Measurements from ENCODE around the gene DSE. TPM values are rescaled to one million over a fixed set of nuclear protein-coding genes. Genes with fewer than 3 reads are reported as not detected.
A peak's percentile ranks its signal among the peaks of the same experiment; 100 is the strongest.

Gene DSE
- polyA plus RNA-seq, 3 donors: 14.6 to 36.5 (median 28.4) TPM

DNA sequence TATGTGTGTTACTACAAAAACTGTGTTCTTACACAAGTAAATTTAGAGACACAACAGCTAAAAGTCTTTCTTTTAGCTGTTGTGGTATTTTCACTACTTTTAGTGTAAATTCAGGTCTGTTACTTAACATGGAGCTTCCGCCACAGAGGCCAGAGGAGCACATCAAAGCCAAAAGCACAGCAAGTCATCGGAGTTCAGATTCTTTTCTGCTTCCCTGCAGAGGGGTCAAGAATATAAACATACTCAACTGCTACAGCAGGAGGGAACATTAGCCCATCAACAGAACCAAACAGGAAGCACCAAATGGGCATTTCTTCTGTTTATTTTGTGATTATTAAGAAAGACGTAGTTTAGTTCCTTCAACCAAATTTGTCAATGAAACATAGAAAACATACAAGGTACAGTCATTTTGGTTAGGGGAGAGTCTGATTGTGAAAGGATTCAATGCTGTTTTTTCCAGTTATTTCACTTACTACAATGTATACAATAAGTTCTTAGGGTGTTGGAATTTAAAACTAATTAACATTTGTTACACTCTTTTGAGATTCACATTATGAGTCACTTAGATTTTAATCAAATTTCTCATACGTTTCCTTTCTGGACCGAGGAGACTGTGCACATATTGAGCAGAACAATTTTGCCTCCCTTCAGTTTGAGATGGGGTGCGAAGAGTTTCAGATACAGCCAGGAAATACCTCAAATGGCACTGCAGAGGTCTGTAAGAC is 42.8 kb upstream of the DSE start:
- no peak for DNase-seq
- no peaks in the 10 kb centered on the region for H3K9me3 ChIP-seq (replicated peaks in 1 of 2; ENCODE audit: control insufficient read depth in 1 of 2, insufficient read depth in 1 of 2, low read length in 2 of 2)
- H3K27ac ChIP-seq (ENCODE audit: low read depth in 1 of 2, low read length in 2 of 2): no peak overlapping the region
- H3K4me1 Mint-ChIP-seq: peaks cover 2% of the 10 kb centered on the region
- no peak for TF ChIP-seq CTCF (IDR thresholded peaks at IDR 0.05)
- H3K4me1 ChIP-seq (ENCODE audit: control insufficient read depth in 1 of 2, insufficient read depth in 2 of 2, low read length in 2 of 2): no peaks in the 10 kb centered on the region
- H3K4me3 Mint-ChIP-seq: no peak overlapping the region
- no peaks in the 10 kb centered on the region for H3K36me3 ChIP-seq (replicated peaks in 1 of 2; ENCODE audit: control insufficient read depth in 1 of 2, insufficient read depth in 2 of 2, low read length in 2 of 2)
- H4K20me1 ChIP-seq (ENCODE audit: insufficient read depth, low read length): no peaks in the 10 kb centered on the region
- no peak overlapping the region for H3K4me3 ChIP-seq (replicated peaks in 1 of 3; ENCODE audit: low read depth in 2 of 3, low read length in 3 of 3)
- intact Hi-C loops (cut with micrococcal nuclease): no loop called here
- no peaks in the 10 kb centered on the region for H3K79me2 ChIP-seq (ENCODE audit: insufficient read depth, low read length)
- H3K27me3 ChIP-seq (ENCODE audit: control insufficient read depth in 2 of 2, insufficient read depth in 2 of 2, low read length in 2 of 2): no peaks in the 10 kb centered on the region
- peaks cover 0 to under 1% (median 0%) of the 10 kb centered on the region in 7 donors for H3K9me3 Mint-ChIP-seq
- H2AFZ ChIP-seq (ENCODE audit: insufficient read depth, low read depth, low read length, poor library complexity, severe bottlenecking): no peak overlapping the region
- no peak overlapping the region for H3K9ac ChIP-seq (ENCODE audit: insufficient read depth, low read length, poor library complexity, severe bottlenecking)
- peaks cover 0 to 2% (median 0%) of the 10 kb centered on the region in 3 donors for H3K27me3 Mint-ChIP-seq (ENCODE audit: low read depth in 3 of 3)
- peak overlapping the region in 1 of 7 donors; percentile 68 for H3K27ac Mint-ChIP-seq
- 92% methylated on average over 4 of the region's 6 CpGs for WGBS (ENCODE audit: insufficient coverage)
- no peaks in the 10 kb centered on the region for H3K36me3 Mint-ChIP-seq
- H3K4me2 ChIP-seq (replicated peaks; ENCODE audit: extremely low read depth, low read length, poor library complexity, severe bottlenecking): no peak overlapping the region

- peaks cover 0 to 2% (median 0%) of the 10 kb centered on the region in 3 donors for H3K27me3 Mint-ChIP-seq (ENCODE audit: low read depth in 3 of 3)
- DNase-seq: no peak
- no peaks in the 10 kb centered on the region for H3K36me3 Mint-ChIP-seq
- H3K79me2 ChIP-seq (ENCODE audit: insufficient read depth, low read length): no peaks in the 10 kb centered on the region
- H3K4me3 Mint-ChIP-seq: no peak overlapping the region
- H3K36me3 ChIP-seq (replicated peaks in 1 of 2; ENCODE audit: control insufficient read depth in 1 of 2, insufficient read depth in 2 of 2, low read length in 2 of 2): no peaks in the 10 kb centered on the region
- no peak overlapping the region for H3K4me3 ChIP-seq (replicated peaks in 1 of 3; ENCODE audit: low read depth in 2 of 3, low read length in 3 of 3)
- H2AFZ ChIP-seq (ENCODE audit: insufficient read depth, low read depth, low read length, poor library complexity, severe bottlenecking): no peak overlapping the region
- intact Hi-C loops (cut with micrococcal nuclease): no loop called here
- no CpG with 5 or more reads among the region's 1 CpG for WGBS (ENCODE audit: insufficient coverage)
- H3K4me1 ChIP-seq (ENCODE audit: control insufficient read depth in 1 of 2, insufficient read depth in 2 of 2, low read length in 2 of 2): no peaks in the 10 kb centered on the region
- peaks cover 0 to 5% (median 3%) of the 10 kb centered on the region in 7 donors for H3K9me3 Mint-ChIP-seq
- no peak overlapping the region for H3K27ac ChIP-seq (ENCODE audit: low read depth in 1 of 2, low read length in 2 of 2)
- H3K4me2 ChIP-seq (replicated peaks; ENCODE audit: extremely low read depth, low read length, poor library complexity, severe bottlenecking): no peak overlapping the region
- no peaks in the 10 kb centered on the region for H3K9me3 ChIP-seq (replicated peaks in 1 of 2; ENCODE audit: control insufficient read depth in 1 of 2, insufficient read depth in 1 of 2, low read length in 2 of 2)
- no peak overlapping the region for H3K27ac Mint-ChIP-seq
- no peaks in the 10 kb centered on the region for H3K27me3 ChIP-seq (ENCODE audit: control insufficient read depth in 2 of 2, insufficient read depth in 2 of 2, low read length in 2 of 2)
- peaks cover 2% of the 10 kb centered on the region for H3K4me1 Mint-ChIP-seq
- H3K9ac ChIP-seq (ENCODE audit: insufficient read depth, low read length, poor library complexity, severe bottlenecking): no peak overlapping the region
- no peak for TF ChIP-seq CTCF (IDR thresholded peaks at IDR 0.05)
- H4K20me1 ChIP-seq (ENCODE audit: insufficient read depth, low read length): no peaks in the 10 kb centered on the region
Measured at GRCh38 chr6:116328528-116328903, 42.2 kb upstream of the DSE start.
